ENCODE results near the gene MARK2. TPM values are rescaled to one million over a fixed set of nuclear protein-coding genes. Genes with fewer than 3 reads are reported as not detected.

The MARK2 gene
- total RNA-seq, 1 experiment from 2014 or later: 39.8 TPM

DNA sequence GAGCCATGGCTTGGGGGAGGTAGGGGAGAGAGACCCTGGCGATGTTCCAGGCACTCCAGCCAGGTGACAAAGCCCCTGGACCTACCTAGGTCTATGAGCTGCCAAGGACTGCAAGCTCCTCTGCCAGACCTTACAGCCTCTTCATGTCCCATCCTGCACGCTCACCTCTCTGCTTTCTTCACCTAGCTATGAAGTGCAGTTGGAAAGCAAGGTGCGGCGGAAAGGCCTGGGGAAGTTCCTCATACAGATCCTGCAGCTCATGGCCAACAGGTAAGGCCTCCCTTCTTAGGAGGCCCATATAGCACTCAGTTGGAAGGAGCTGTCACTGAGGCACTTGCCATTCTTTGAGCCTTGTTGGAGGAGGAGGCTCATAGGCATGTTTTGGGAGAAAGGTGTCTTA lies 113.7 kb downstream of the MARK2 start:
- H2AFZ ChIP-seq (ENCODE audit: low read depth, low read length, poor library complexity, severe bottlenecking): no peak overlapping the region
- H3K27ac ChIP-seq (ENCODE audit: low read depth, low read length): no peak overlapping the region
- intact Hi-C loops (cut with micrococcal nuclease): no loop called here
- H3K36me3 ChIP-seq (ENCODE audit: control insufficient read depth in 1 of 2, insufficient read depth in 2 of 2, low read length in 2 of 2): peaks cover 35 to 46% of the 10 kb centered on the region in 2 experiments
- RAD21 ChIA-PET (ENCODE audit: low non-redundant PET in 1 of 2, low total read pairs in 2 of 2, uncharacterized antibody in 2 of 2, unreplicated experiment in 2 of 2): no interaction called here
- no peak overlapping the region for H3K4me3 ChIP-seq (replicated peaks in 1 of 2; ENCODE audit: low read depth in 1 of 2, low read length in 2 of 2)
- H3K4me1 ChIP-seq (ENCODE audit: control insufficient read depth in 1 of 2, insufficient read depth in 2 of 2, low read length in 2 of 2): no peaks in the 10 kb centered on the region
- no peaks in the 10 kb centered on the region for H4K20me1 ChIP-seq (ENCODE audit: insufficient read depth)
- no peak for ATAC-seq
- H3K79me2 ChIP-seq (ENCODE audit: insufficient read depth, low read length): peaks cover 7% of the 10 kb centered on the region; the same call in 1 of the 2 replicates
- no peak overlapping the region for H3K4me2 ChIP-seq (ENCODE audit: low read length)
- no peaks in the 10 kb centered on the region for H3K9me3 ChIP-seq (ENCODE audit: control insufficient read depth in 1 of 2, insufficient read depth in 1 of 2, low read depth in 1 of 2, low read length in 2 of 2)
- CTCF ChIA-PET: no interaction called here
- TF ChIP-seq, protein P1, sequence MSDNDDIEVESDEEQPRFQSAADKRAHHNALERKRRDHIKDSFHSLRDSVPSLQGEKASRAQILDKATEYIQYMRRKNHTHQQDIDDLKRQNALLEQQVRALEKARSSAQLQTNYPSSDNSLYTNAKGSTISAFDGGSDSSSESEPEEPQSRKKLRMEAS (IDR thresholded peaks at IDR 0.05): no peak
- no peak for TF ChIP-seq SP1 (IDR thresholded peaks at IDR 0.05; ENCODE audit: low read depth)
- no peak for TF ChIP-seq CBX3 (IDR thresholded peaks at IDR 0.05; ENCODE audit: low read depth)
- TF ChIP-seq, protein P2, sequence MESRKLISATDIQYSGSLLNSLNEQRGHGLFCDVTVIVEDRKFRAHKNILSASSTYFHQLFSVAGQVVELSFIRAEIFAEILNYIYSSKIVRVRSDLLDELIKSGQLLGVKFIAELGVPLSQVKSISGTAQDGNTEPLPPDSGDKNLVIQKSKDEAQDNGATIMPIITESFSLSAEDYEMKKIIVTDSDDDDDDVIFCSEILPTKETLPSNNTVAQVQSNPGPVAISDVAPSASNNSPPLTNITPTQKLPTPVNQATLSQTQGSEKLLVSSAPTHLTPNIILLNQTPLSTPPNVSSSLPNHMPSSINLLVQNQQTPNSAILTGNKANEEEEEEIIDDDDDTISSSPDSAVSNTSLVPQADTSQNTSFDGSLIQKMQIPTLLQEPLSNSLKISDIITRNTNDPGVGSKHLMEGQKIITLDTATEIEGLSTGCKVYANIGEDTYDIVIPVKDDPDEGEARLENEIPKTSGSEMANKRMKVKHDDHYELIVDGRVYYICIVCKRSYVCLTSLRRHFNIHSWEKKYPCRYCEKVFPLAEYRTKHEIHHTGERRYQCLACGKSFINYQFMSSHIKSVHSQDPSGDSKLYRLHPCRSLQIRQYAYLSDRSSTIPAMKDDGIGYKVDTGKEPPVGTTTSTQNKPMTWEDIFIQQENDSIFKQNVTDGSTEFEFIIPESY (IDR thresholded peaks at IDR 0.05; ENCODE audit: extremely low read depth, insufficient replicate concordance, low read length): no peak
- TF ChIP-seq ZNF274 (IDR thresholded peaks at IDR 0.05; ENCODE audit: low read depth, low read length): no peak
- TF ChIP-seq POLR2AphosphoS5 (IDR thresholded peaks at IDR 0.05; ENCODE audit: low read depth, low read length): no peak
- TF ChIP-seq JUND (IDR thresholded peaks at IDR 0.05): no peak
- no peak for TF ChIP-seq ELF1 (IDR thresholded peaks at IDR 0.05; ENCODE audit: borderline replicate concordance, low read depth)
- TF ChIP-seq, protein P3, sequence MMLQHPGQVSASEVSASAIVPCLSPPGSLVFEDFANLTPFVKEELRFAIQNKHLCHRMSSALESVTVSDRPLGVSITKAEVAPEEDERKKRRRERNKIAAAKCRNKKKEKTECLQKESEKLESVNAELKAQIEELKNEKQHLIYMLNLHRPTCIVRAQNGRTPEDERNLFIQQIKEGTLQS (IDR thresholded peaks at IDR 0.05): no peak
- no peak for TF ChIP-seq EGR1 (IDR thresholded peaks at IDR 0.05; ENCODE audit: low read depth)
- TF ChIP-seq POLR2A (IDR thresholded peaks at IDR 0.05; ENCODE audit: borderline replicate concordance, extremely low read depth, insufficient read depth, insufficient read length): no peak
- TF ChIP-seq FOSL1 (IDR thresholded peaks at IDR 0.05; ENCODE audit: low read depth): no peak
- TF ChIP-seq CEBPB (IDR thresholded peaks at IDR 0.05; ENCODE audit: low read depth): no peak
- TF ChIP-seq, protein P4, sequence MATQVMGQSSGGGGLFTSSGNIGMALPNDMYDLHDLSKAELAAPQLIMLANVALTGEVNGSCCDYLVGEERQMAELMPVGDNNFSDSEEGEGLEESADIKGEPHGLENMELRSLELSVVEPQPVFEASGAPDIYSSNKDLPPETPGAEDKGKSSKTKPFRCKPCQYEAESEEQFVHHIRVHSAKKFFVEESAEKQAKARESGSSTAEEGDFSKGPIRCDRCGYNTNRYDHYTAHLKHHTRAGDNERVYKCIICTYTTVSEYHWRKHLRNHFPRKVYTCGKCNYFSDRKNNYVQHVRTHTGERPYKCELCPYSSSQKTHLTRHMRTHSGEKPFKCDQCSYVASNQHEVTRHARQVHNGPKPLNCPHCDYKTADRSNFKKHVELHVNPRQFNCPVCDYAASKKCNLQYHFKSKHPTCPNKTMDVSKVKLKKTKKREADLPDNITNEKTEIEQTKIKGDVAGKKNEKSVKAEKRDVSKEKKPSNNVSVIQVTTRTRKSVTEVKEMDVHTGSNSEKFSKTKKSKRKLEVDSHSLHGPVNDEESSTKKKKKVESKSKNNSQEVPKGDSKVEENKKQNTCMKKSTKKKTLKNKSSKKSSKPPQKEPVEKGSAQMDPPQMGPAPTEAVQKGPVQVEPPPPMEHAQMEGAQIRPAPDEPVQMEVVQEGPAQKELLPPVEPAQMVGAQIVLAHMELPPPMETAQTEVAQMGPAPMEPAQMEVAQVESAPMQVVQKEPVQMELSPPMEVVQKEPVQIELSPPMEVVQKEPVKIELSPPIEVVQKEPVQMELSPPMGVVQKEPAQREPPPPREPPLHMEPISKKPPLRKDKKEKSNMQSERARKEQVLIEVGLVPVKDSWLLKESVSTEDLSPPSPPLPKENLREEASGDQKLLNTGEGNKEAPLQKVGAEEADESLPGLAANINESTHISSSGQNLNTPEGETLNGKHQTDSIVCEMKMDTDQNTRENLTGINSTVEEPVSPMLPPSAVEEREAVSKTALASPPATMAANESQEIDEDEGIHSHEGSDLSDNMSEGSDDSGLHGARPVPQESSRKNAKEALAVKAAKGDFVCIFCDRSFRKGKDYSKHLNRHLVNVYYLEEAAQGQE (IDR thresholded peaks at IDR 0.05; ENCODE audit: low read depth): no peak
- no peak for TF ChIP-seq TCF7L2 (IDR thresholded peaks at IDR 0.05; ENCODE audit: borderline replicate concordance, extremely low read depth, insufficient read depth, insufficient read length)
- TF ChIP-seq RAD21 (IDR thresholded peaks at IDR 0.05; ENCODE audit: low read depth): no peak
- no peak for TF ChIP-seq YY1 (IDR thresholded peaks at IDR 0.05; ENCODE audit: extremely low read depth, insufficient replicate concordance, low read depth, low read length)
- no peak for TF ChIP-seq SRF (IDR thresholded peaks at IDR 0.05; ENCODE audit: low read depth)
- no peaks in the 10 kb centered on the region for H3K27me3 ChIP-seq (ENCODE audit: insufficient read depth, low read length)
- no peak overlapping the region for H3K9ac ChIP-seq (ENCODE audit: low read length)
- no peak for DNase-seq (ENCODE audit: low read depth, low spot score)
- no peaks in the 10 kb centered on the region for H3K9me2 ChIP-seq (ENCODE audit: insufficient read depth)
- no TSS peak for BruUV-seq (replicated peaks)
- POLR2A ChIA-PET: no interaction called here
